Activated CD4-positive, alpha-beta T cell treated with anti-CD3 and anti-CD28 coated beads, Interleukin-2, amount 50 U/mL, for 1 hour (primary cell): Measurements from ENCODE around the gene WDR76.
A peak's percentile ranks its signal among the peaks of the same experiment; 100 is the strongest.
"Not testable (repeated sequence)": the region's sequence is repeated elsewhere in the genome, so short reads cannot be mapped to it uniquely, and the experiment has no call there.

ENCODE experiments used
- DNase-seq: peaks from one replicate; pipeline ENCODE4 v3.0.0-alpha.2; 2020

The WDR76 gene

GRCh38 chr15:43826508-43827341 is at the start of gene WDR76:
Gene WDR76 (plus strand): TSS chr15:43827002. CDS start chr15:43827033, 31 bp downstream.
- peak; percentile 50 for DNase-seq

- peak; percentile 80 for DNase-seq
Measured at GRCh38 chr15:43777267-43777914, 49.4 kb upstream of the WDR76 start.

- DNase-seq = no peak
Measured at GRCh38 chr15:43779016-43779415, 47.8 kb upstream of the WDR76 start.

- no peak for DNase-seq
Measured at GRCh38 chr15:43789409-43789808, 37.4 kb upstream of the WDR76 start.

GRCh38 chr15:43791993-43792760 is 34.6 kb upstream of the WDR76 start, which contains the start of gene SERF2:
Gene SERF2 (plus strand): TSS chr15:43792320. CDS start chr15:43792377, 57 bp downstream.
- DNase-seq = peak; percentile 99

- no peak for DNase-seq
Measured at GRCh38 chr15:43792761-43793476, 33.9 kb upstream of the WDR76 start.

GRCh38 chr15:43793647-43794046 is 33.2 kb upstream of the WDR76 start:
- DNase-seq = no peak

GRCh38 chr15:43794269-43795037 is 32.3 kb upstream of the WDR76 start:
- no peak for DNase-seq

GRCh38 chr15:43795197-43795596 is 31.6 kb upstream of the WDR76 start:
- DNase-seq = no peak

- no peak for DNase-seq
Measured at GRCh38 chr15:43795997-43796396, 30.8 kb upstream of the WDR76 start.

- DNase-seq = no peak
Measured at GRCh38 chr15:43796566-43796965, 30.2 kb upstream of the WDR76 start.

GRCh38 chr15:43799209-43799944 is 27.4 kb upstream of the WDR76 start:
- DNase-seq = no peak

- no peak for DNase-seq
Measured at GRCh38 chr15:43799945-43800285, 26.9 kb upstream of the WDR76 start, which contains the start of gene SERINC4. Gene SERINC4 (minus strand): TSS chr15:43800220. CDS start chr15:43799986, 234 bp downstream.

GRCh38 chr15:43800286-43801141 is 26.3 kb upstream of the WDR76 start, which contains the start of gene HYPK:
Gene HYPK (plus strand): TSS chr15:43800599. CDS start chr15:43800623, 24 bp downstream.
- DNase-seq = peak; percentile 90

- DNase-seq = not testable (repeated sequence)
Measured at GRCh38 chr15:43802676-43803075, 24.1 kb upstream of the WDR76 start.

GRCh38 chr15:43808435-43808950 is 18.3 kb upstream of the WDR76 start:
- DNase-seq = no peak

- DNase-seq = no peak
Measured at GRCh38 chr15:43808960-43809678, 17.7 kb upstream of the WDR76 start.

GRCh38 chr15:43815064-43815463 is 11.7 kb upstream of the WDR76 start:
- not testable (repeated sequence) for DNase-seq

- DNase-seq = no peak
Measured at GRCh38 chr15:43821505-43821904, 5.3 kb upstream of the WDR76 start.
